SK-N-SH treated with all-trans-retinoic acid at 6 μM for 48 hours (cell line): Measurements from ENCODE around the gene SLC6A7.

Source experiments
- CSDC2 ChIP-seq: fragments of 250-450 bp; sonication (Bioruptor Pico); IDR thresholded peaks from 2 replicates; pipeline ENCODE4 v1.5.0; 2020; ENCODE audit warnings: mild to moderate bottlenecking, moderate library complexity
- PATZ1 ChIP-seq: fragments of 250-450 bp; sonication (Bioruptor Pico); IDR thresholded peaks from 2 replicates; pipeline ENCODE4 v1.8.0; 2020; ENCODE audit warnings: mild to moderate bottlenecking, moderate library complexity, borderline replicate concordance
- PPARA ChIP-seq: fragments of 250-450 bp; sonication (Bioruptor Pico); IDR thresholded peaks from 2 replicates; pipeline ENCODE4 v1.5.0; 2020; ENCODE audit warnings: mild to moderate bottlenecking, borderline replicate concordance
- ZFP3 ChIP-seq: fragments of 250-450 bp; sonication (Bioruptor Pico); IDR thresholded peaks from 2 replicates; pipeline ENCODE4 v1.5.0; 2020; ENCODE audit warnings: mild to moderate bottlenecking, moderate library complexity

- TF ChIP-seq CSDC2 (CRISPR knock-in tag) (no peak), PATZ1 (CRISPR knock-in tag) (no peak), ZFP3 (no peak), PPARA (CRISPR knock-in tag) (no peak)
Observed at GRCh38 chr5:150210644-150211043, 20.8 kb downstream of the SLC6A7 start.
